Astrocyte (in vitro differentiated cells and primary cell): Measurements from ENCODE around the gene GCK.

Experiments used
- EZH2 ChIP-seq: IDR thresholded peaks from 2 replicates; pipeline ENCODE4 v1.6.1; 2012; ENCODE audit warnings: mild to moderate bottlenecking, low read length, inconsistent platforms; ENCODE audit not compliant: insufficient read depth
- TF ChIP-seq, protein P1 (sequence below): IDR thresholded peaks from 2 replicates; pipeline ENCODE4 v1.5.1; 2011; ENCODE audit warnings: low read depth, mild to moderate bottlenecking, inconsistent platforms, low read length, moderate library complexity; ENCODE audit not compliant: insufficient read depth

DNA sequence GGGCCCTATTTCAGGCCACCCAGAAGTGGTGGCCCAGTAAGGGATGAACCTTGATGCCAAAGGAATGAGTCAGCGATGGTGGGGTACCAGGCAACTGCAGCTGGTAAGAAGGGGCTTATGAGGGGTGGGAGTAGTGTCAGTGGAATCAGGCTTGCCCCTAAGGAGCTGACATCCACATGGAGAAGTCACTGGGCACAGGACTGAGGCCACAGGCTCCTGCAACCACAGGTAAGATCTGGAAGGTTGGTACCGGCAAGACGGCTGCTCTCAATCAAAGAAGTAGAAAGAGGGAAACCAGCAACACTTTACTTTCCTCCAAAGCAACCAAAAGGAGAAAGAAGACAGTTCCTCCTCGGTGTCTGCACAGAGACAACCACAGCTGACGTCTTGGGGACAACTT, 2.5 kb downstream of the GCK start:
- TF ChIP-seq, protein P1, sequence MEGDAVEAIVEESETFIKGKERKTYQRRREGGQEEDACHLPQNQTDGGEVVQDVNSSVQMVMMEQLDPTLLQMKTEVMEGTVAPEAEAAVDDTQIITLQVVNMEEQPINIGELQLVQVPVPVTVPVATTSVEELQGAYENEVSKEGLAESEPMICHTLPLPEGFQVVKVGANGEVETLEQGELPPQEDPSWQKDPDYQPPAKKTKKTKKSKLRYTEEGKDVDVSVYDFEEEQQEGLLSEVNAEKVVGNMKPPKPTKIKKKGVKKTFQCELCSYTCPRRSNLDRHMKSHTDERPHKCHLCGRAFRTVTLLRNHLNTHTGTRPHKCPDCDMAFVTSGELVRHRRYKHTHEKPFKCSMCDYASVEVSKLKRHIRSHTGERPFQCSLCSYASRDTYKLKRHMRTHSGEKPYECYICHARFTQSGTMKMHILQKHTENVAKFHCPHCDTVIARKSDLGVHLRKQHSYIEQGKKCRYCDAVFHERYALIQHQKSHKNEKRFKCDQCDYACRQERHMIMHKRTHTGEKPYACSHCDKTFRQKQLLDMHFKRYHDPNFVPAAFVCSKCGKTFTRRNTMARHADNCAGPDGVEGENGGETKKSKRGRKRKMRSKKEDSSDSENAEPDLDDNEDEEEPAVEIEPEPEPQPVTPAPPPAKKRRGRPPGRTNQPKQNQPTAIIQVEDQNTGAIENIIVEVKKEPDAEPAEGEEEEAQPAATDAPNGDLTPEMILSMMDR, result no peak
- TF ChIP-seq EZH2, result no peak
